HK-2 (cell line): Measurements from ENCODE around the gene MAP1B.

Experiments used
- DNase-seq: peaks from one replicate; pipeline ENCODE4 v3.0.0-alpha.2; 2018; ENCODE audit not compliant: unreplicated experiment

The MAP1B gene

GRCh38 chr5:72133212-72133990, 26.1 kb downstream of the MAP1B start:
- DNase-seq: no peak

GRCh38 chr5:72134226-72134899, 27.1 kb downstream of the MAP1B start:
- no peak for DNase-seq

DNA sequence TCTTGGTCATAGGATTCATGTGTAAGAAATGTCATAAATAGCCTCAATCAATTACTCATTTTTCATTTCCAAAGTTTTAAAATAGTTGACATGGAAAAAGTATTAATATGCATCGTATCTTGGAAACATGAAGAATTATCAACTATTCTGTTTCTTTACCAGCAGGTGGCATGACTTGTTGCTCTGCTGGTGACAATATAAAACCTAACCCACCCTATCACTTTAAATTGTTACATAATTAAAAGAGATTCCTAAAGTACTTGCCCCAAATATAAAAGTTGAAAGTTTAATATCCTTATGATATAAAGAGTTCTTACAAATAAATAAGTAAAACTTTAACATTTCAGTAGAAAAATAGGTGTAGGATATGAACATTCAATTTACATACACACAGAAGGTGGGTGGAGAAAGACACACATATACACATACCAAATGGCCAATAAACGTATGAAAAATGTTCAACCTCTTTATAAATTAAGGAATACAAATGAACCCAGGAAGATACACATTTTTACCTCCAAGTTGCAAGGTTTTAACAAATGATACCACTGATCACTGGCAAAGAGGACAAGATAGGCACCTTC, 30.6 kb downstream of the MAP1B start:
- DNase-seq: no peak

DNA sequence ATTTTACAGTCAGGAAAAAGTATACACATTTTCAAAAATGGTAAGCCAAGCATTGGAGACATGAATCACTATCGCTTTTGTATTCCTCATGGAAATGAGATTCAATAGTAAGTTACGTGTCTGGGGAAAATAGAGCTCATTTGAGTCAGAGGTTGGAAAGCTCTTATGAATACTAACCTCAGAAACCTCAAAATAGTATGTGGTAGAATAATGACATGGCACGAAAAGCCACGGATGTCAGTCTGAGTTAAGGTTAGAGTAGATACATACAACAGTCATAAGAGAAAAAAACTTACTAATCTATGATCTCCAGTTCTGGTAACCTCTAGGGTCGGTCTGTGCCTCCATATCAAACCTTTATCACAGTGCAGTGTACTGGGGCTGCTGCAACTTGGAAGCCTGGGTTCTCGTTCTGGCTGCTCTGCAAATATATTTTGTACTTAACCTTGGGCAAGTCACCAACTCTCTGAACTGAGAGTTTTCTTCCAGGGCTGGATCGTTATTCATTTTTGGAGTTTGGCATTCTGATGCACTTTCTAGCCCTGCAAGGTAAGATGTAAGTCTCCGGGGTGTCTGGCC, 31.8 kb downstream of the MAP1B start:
- DNase-seq: no peak

DNA sequence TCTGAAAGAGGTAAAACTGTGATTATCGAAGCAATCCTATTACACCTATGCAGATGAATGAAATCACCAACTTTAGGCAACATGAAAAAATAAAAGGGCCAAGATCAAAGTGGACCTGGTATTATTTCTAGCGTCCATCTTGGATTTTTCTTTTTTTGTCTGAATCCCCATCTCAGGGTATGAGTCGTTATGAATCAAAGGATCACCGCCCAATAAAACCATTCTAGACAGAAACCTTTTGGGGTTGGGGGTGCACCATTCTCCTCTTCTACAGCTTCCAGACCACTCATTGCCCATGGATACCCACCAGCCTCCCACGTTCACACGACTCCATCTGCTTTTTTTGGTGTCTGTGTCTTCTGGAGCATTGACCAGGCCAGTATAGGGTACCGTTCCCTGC, 33.4 kb downstream of the MAP1B start:
- DNase-seq: no peak

- no peak for DNase-seq
Observed at GRCh38 chr5:72141440-72142355, 34.4 kb downstream of the MAP1B start.

DNA sequence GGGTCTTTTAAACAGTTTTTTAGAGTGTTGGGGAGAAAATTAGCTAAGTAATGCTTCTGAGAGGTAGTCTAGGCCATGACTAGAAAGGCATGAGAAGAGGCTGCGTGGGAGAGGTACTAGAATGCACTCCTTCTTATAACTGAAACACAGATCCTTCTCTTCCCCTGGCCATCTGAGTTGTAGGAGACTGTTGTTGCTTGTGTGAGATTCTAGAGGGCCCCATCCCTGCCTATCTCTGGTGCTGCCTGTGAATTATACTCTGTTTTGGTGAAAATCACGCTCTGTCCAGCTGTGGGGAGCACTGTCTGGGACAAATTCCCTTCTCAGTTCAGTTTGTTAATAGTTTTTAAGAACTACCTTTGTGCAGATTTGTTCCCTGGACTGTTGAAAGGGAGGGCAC, 37.5 kb downstream of the MAP1B start:
- DNase-seq: no peak

GRCh38 chr5:72145348-72145747, 38.1 kb downstream of the MAP1B start:
- DNase-seq: no peak

DNA sequence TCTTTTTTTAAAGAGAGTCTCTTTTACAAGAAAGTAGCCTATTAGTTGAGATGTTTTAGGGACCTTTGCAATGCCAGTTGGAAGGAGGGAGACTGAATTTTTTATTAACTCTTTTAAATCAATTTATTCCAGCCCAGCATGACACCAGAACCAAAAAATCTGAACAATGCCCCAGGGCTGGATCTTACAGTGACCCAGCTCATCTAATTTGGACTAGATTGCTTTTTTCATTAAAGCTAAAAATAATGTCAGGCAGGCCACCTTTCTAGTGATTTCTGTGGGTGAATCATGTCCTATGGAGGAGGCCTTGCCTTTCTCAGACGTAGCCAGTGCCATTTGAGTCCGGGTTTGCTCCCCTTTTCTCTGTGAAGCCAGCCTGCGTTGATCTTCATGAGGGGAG, 38.8 kb downstream of the MAP1B start:
- no peak for DNase-seq

GRCh38 chr5:72147569-72147968, 40.3 kb downstream of the MAP1B start:
- DNase-seq: no peak

GRCh38 chr5:72149742-72150141, 42.5 kb downstream of the MAP1B start:
- no peak for DNase-seq

- DNase-seq: no peak
Observed at GRCh38 chr5:72151169-72151568, 43.9 kb downstream of the MAP1B start.

DNA sequence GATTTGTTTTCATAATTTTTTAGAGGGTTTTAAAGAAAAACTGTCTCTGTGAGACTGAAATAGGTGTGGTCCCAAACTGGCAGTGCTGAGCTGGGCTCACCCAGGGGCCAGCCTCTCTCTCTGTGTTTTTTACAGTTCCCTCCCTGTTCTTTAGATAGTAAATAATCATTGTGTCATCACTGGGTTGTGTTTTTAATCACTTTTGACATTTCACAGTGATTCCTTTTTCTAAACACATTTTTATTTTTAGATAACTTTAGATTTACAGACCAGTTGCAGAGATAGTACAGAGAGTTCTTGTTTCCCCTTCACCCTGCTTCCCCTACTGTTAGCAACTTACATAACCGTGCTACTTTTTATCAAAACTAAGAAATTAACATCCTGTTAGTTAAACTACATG, 44.4 kb downstream of the MAP1B start:
- no peak for DNase-seq

DNA sequence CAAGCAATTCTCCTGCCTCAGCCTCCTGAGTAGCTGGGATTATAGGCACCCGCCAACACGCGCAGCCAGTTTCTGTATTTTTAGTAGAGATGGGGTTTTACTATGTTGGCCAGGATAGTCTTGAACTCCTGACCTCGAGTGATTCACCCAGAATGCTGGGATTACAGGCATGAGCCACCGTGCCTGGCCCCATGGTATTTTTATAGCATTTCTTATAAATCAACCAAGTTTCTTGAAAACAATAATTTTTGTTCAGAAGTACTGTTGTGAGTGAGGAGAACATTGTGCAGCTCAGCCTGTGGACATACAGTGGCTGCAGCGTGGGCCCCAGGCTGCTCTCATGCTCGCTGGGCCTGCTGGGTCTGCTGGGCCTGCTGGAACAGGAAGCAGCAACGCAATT, 45.3 kb downstream of the MAP1B start:
- DNase-seq: no peak

DNA sequence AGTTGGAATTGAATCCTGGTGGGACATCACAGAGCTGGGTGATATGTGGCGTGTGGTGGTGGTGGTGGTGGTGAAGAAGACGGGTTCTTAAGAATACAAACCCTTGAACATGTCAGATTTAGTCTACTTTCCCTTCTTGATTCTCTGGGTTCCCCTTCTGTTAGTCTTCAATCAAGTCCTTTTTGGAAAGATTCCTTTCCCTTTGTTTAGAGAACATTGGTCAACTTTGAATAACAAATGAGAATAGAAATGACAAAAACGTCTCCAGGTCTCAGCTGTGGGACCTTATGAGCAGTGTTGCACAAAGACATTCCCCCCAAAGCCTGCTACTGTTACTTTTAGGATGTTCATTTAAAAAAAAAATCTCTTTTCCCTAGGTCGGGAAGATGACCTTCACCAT, 46.3 kb downstream of the MAP1B start:
- DNase-seq: no peak

DNA sequence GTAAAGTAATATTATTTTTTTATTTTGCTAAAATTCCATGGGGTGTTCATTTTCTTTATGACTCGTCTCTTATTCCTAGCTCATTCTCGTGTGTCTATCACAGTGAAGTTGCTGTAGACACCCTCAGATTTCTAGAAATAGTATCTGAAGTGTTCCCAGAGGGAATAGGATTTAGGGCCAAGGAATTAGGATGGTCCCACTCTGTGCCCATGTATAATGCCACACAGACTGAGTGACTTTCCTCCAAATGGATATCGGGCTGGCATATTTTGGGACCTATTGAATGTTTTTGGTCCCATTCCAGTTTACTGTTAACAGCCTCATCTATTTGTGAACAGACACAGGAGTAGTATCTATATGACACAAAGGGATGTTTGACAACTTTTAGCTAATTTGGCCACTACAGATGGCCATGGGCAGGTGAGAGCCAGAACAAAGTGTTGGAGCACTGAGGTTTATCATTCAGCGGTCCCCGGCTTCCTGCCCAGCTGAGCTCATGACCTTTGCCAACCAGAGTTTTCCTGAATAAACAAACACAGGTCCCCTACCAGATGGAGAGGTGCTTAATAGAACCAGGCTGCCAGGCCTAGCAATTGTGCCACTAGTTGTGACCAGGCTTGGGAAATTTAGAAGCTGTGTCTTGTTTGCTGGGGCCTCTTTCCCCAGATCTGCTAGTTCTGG, 46.9 kb downstream of the MAP1B start:
- no peak for DNase-seq

GRCh38 chr5:72156946-72157624, 49.8 kb downstream of the MAP1B start:
- no peak for DNase-seq

GRCh38 chr5:72157625-72157962, 50.3 kb downstream of the MAP1B start:
- no peak for DNase-seq

DNA sequence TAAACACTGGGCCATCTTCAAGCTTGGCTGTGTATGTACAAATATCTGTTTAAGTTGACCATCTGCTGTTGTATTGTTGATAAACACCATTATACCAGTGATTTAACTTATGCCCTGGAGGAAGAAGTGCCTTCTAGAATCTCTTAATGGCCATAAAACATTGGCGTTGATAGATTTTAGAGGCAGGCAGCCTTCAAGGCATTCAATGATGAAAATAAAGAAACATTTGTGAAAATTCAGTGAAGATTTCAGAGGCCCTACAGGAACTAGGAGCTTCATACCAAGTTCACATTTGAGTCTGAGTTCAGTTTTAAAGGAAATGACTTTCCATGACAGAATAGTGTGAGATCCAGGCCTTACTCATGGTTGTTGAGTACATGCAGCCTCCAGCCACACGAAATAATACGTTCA, 52.2 kb downstream of the MAP1B start:
- no peak for DNase-seq

DNA sequence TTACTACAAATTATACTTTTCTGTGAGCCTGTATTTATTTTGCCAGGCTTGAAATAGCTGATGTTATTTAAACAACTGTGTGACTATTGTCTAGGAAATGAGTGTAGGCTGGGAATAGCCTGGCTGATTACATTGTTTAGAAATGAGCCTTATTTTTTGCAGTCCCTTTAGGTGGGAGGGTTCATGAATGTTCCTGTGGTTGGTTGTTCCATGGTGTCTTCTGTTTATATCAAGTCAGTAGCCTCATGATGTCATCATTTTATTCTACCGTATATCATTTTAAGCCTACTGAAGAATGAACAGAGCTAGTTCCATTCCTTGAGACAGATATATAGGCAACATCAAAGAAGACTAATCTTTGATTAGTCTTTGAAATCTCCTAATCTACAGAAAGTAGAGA, 53.1 kb downstream of the MAP1B start:
- no peak for DNase-seq

- DNase-seq: no peak
Observed at GRCh38 chr5:72160959-72161358, 53.7 kb downstream of the MAP1B start.
